ENCODE measurements around the gene TMEM135.

DNA sequence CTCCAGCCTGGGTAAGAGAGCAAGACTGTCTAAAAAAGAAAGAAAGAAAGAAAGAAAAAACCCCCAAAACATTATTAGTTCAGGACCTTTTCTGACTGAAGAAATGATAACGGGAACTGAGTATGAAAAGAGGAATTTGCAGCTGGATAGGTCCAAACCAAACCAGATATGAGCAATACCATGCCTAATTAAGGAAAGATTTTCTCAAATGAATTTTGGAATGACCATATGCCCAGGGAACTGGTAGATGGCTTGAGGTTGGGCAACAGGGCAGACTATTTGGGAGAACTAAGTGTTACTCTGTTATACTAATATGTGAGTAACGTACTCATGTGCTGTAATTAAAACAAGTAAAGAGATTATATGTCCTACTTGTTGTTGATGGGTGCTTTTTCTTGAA is 186.1 kb downstream of the TMEM135 start:
- no peak for TF ChIP-seq POLR2A (IDR thresholded peaks at IDR 0.05; ENCODE audit: low read depth, low read length)
- no peak for TF ChIP-seq POLR2AphosphoS5 (IDR thresholded peaks at IDR 0.05; ENCODE audit: low read depth, low read length)
- TF ChIP-seq TAF1 (IDR thresholded peaks at IDR 0.05; ENCODE audit: borderline replicate concordance, low read depth, low read length) = no peak
